ENCODE data around the gene COQ5. TPM values are rescaled to one million over a fixed set of nuclear protein-coding genes. Genes with fewer than 3 reads are reported as not detected.

COQ5 gene
- total RNA-seq, 1 experiment from 2014 or later = 33.8 TPM

DNA sequence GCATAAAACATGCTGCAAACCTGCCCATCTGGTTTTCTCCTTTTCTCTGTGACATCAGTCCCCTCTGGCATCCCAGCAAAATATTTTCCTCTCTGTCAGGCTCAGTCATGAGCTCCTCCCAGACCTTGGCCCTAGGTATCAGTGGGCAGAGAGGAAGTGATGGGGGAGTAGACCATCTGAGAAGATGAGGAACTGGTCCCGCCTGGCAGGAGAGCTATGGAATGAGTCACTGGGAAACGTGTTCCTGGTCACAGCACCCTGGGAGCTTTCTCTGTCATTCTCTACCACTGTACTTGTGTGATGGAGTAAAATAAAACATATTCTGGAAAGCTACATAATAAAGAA is 54.4 kb downstream of the COQ5 start:
- H3K9me3 Mint-ChIP-seq (ENCODE audit: low read depth, unreplicated experiment) = no peaks in the 10 kb centered on the region
- intact Hi-C loops (cut with micrococcal nuclease; ENCODE audit: unreplicated experiment) = no loop called here
- peaks cover 10% of the 10 kb centered on the region for H3K36me3 Mint-ChIP-seq (ENCODE audit: insufficient read depth, unreplicated experiment)
- CTCF ChIA-PET = interaction anchor here (0.7 to 2.7 kb wide), 9 partner anchors 8 to 245 kb away, joined by 3 to 22 read pairs (median 4); partner anchors contain the start of genes COQ5, COX6A1 and DYNLL1
- H3K27me3 Mint-ChIP-seq (ENCODE audit: unreplicated experiment) = no peaks in the 10 kb centered on the region
- peak; percentile 84 for DNase-seq
- peaks cover 30% of the 10 kb centered on the region for H3K4me1 Mint-ChIP-seq (ENCODE audit: low read depth, unreplicated experiment)
- no peak overlapping the region for H3K4me3 Mint-ChIP-seq (ENCODE audit: low read depth, unreplicated experiment)
- peak overlapping the region; percentile 34 for H3K27ac Mint-ChIP-seq (ENCODE audit: unreplicated experiment)
- BruUV-seq (replicated peaks) = no TSS peak
- TF ChIP-seq, protein P1, sequence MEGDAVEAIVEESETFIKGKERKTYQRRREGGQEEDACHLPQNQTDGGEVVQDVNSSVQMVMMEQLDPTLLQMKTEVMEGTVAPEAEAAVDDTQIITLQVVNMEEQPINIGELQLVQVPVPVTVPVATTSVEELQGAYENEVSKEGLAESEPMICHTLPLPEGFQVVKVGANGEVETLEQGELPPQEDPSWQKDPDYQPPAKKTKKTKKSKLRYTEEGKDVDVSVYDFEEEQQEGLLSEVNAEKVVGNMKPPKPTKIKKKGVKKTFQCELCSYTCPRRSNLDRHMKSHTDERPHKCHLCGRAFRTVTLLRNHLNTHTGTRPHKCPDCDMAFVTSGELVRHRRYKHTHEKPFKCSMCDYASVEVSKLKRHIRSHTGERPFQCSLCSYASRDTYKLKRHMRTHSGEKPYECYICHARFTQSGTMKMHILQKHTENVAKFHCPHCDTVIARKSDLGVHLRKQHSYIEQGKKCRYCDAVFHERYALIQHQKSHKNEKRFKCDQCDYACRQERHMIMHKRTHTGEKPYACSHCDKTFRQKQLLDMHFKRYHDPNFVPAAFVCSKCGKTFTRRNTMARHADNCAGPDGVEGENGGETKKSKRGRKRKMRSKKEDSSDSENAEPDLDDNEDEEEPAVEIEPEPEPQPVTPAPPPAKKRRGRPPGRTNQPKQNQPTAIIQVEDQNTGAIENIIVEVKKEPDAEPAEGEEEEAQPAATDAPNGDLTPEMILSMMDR (IDR thresholded peaks at IDR 0.05; ENCODE audit: unreplicated experiment) = no peak

GRCh38 chr12:120473807-120474615 is 54.9 kb downstream of the COQ5 start:
- DNase-seq = no peak
- Mint-ChIP-seq H3K9me3 (ENCODE audit: low read depth, unreplicated experiment) (no peaks in the 10 kb centered on the region), H3K27ac (ENCODE audit: unreplicated experiment) (peak overlapping the region; percentile 46), H3K4me1 (ENCODE audit: low read depth, unreplicated experiment) (peaks cover 26% of the 10 kb centered on the region), H3K4me3 (ENCODE audit: low read depth, unreplicated experiment) (no peak overlapping the region), H3K36me3 (ENCODE audit: insufficient read depth, unreplicated experiment) (peaks cover 16% of the 10 kb centered on the region), H3K27me3 (ENCODE audit: unreplicated experiment) (no peaks in the 10 kb centered on the region)
- TF ChIP-seq, protein P1 (IDR thresholded peaks at IDR 0.05; ENCODE audit: unreplicated experiment) = no peak
- intact Hi-C loops (cut with micrococcal nuclease; ENCODE audit: unreplicated experiment) = no loop called here
- CTCF ChIA-PET = interaction anchor here (0.6 to 2.7 kb wide), 10 partner anchors 8 to 1905 kb away, joined by 3 to 22 read pairs (median 4); partner anchors contain the start of genes COQ5, COX6A1 and DYNLL1
- BruUV-seq (replicated peaks) = no TSS peak

DNA sequence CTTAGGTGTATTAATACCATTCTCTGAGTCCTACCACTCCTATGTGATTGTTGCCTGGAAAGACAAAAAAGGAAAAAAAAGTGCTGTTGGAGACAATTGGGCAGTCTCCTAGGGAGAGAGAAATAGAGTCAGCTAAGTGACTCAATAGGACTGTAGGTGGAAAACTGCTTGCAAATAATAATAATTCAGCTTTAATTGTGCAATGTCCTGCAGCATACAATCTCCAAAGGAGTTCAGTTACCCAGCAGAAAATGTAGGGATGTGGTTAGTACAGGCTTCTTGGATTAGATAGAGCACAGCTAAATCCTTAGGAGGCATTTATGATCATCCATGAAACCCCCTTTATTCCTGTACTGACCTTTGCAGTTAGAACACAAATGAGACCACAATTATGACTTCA is 56.4 kb downstream of the COQ5 start:
- Mint-ChIP-seq H3K36me3 (ENCODE audit: insufficient read depth, unreplicated experiment) (peaks cover 31% of the 10 kb centered on the region), H3K4me1 (ENCODE audit: low read depth, unreplicated experiment) (peaks cover 28% of the 10 kb centered on the region), H3K27me3 (ENCODE audit: unreplicated experiment) (no peaks in the 10 kb centered on the region), H3K4me3 (ENCODE audit: low read depth, unreplicated experiment) (no peak overlapping the region), H3K27ac (ENCODE audit: unreplicated experiment) (peak overlapping the region; percentile 43), H3K9me3 (ENCODE audit: low read depth, unreplicated experiment) (no peaks in the 10 kb centered on the region)
- TF ChIP-seq, protein P1 (IDR thresholded peaks at IDR 0.05; ENCODE audit: unreplicated experiment) = no peak
- no TSS peak for BruUV-seq (replicated peaks)
- intact Hi-C loops (cut with micrococcal nuclease; ENCODE audit: unreplicated experiment) = no loop called here
- DNase-seq = no peak
- CTCF ChIA-PET = no interaction called here

DNA sequence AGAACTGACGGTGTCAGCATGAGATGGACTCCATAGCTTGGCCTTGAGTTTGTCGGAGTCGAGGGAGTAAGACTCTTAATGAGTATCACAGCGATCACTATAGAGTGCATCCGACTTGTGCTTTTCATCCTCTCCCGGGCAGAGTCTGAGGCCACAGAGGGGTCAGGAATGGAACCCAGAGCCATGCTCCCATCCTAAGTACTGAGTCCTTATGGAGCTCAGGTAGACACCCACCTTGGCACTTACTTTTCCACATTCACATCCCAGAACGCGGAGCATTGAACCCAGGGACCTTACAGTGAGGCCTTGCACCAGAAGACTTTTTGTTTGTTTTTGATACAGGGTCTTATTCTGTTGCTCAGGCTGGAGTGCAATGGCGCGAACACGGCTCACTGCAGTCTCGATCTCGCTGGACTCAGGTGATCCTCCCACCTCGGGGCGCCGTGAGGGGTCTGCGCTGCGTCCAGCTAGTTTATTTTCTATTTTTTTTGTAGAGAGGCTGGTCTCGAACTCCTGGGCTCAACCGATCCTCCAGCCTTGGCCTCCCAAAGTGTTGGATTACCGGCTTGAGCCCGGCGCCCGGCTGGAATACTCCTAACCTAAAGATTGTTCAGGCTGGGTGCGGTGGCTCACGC is 58.7 kb downstream of the COQ5 start:
- TF ChIP-seq, protein P1 (IDR thresholded peaks at IDR 0.05; ENCODE audit: unreplicated experiment) = no peak
- TSS peak; percentile 24 for BruUV-seq (replicated peaks)
- Mint-ChIP-seq H3K4me1 (ENCODE audit: low read depth, unreplicated experiment) (peaks cover 51% of the 10 kb centered on the region), H3K4me3 (ENCODE audit: low read depth, unreplicated experiment) (peak overlapping the region; percentile 95), H3K9me3 (ENCODE audit: low read depth, unreplicated experiment) (no peaks in the 10 kb centered on the region), H3K36me3 (ENCODE audit: insufficient read depth, unreplicated experiment) (peaks cover 54% of the 10 kb centered on the region), H3K27ac (ENCODE audit: unreplicated experiment) (peak overlapping the region; percentile 62), H3K27me3 (ENCODE audit: unreplicated experiment) (no peaks in the 10 kb centered on the region)
- CTCF ChIA-PET = interaction anchor here (1.4 to 2.4 kb wide), 4 partner anchors 9 to 59 kb away, joined by 4 to 11 read pairs (median 6); partner anchors contain the start of genes COQ5, COX6A1 and DYNLL1
- intact Hi-C loops (cut with micrococcal nuclease; ENCODE audit: unreplicated experiment) = no loop called here
- no peak for DNase-seq
